ENCODE data around the gene CNTNAP2.

GRCh38 chr7:147774461-147774860, 1657.9 kb downstream of the CNTNAP2 start:
- TF ChIP-seq POLR2A (IDR thresholded peaks at IDR 0.05; ENCODE audit: low read length) (no peak), GATA1 (IDR thresholded peaks at IDR 0.05; ENCODE audit: low read depth, low read length) (no peak)
